Measurements from ENCODE around the gene ANKRD9. TPM values are rescaled to one million over a fixed set of nuclear protein-coding genes. Genes with fewer than 3 reads are reported as not detected.

ANKRD9 gene
- total RNA-seq, 1 donor from 2014 or later, result 23.9 TPM

DNA sequence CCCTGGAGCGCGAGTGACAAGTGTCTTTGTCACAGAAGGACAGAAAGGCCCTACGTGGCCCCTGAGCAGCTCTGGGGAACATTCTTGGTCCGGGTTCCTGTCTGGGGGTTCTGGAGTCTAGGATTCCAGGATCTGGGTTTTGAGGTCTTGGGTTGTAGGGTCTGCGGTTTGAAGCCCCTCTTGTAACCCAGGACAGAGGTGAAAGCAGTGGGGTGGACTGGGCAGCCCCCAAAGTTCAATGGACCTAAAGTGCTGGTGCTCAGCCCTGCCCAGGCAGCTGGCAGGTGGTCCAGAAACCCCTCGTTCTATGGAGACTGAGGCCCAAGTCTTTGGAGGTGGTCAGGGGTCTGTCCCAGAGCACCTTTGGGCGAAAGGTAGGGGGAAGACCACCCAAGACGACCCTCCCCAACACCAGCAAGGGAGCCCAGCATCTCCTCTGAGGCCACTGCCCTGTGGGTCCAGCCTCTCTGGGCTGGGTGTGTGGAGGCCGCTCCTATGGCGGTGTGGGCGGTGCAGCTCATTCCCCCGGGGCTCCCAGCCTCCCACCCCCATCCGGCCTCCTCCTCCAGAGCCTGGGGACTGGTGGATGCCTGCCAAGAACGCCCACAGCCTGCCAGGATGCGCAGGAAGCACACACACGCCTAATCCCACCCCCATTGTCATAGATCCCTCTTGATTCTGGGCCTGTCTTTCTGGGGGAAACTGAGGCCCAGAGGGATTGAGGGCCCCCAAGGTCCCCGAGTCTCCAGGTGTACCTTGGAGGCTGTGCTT, 30.2 kb upstream of the ANKRD9 start:
- H3K27ac Mint-ChIP-seq, result peak overlapping the region; percentile 88
- peaks cover 28% of the 10 kb centered on the region for H3K4me1 Mint-ChIP-seq
- H3K4me3 Mint-ChIP-seq, result peak overlapping the region; percentile 33
- peak; percentile 77 to 84 for DNase-seq (ENCODE audit: low spot score in 2 of 2, unreplicated experiment in 2 of 2)
- no peaks in the 10 kb centered on the region for H3K36me3 Mint-ChIP-seq
- peaks cover 11% of the 10 kb centered on the region for H3K27me3 Mint-ChIP-seq (ENCODE audit: low read depth)
- H3K9me3 Mint-ChIP-seq, result no peaks in the 10 kb centered on the region
- TF ChIP-seq, protein P1, sequence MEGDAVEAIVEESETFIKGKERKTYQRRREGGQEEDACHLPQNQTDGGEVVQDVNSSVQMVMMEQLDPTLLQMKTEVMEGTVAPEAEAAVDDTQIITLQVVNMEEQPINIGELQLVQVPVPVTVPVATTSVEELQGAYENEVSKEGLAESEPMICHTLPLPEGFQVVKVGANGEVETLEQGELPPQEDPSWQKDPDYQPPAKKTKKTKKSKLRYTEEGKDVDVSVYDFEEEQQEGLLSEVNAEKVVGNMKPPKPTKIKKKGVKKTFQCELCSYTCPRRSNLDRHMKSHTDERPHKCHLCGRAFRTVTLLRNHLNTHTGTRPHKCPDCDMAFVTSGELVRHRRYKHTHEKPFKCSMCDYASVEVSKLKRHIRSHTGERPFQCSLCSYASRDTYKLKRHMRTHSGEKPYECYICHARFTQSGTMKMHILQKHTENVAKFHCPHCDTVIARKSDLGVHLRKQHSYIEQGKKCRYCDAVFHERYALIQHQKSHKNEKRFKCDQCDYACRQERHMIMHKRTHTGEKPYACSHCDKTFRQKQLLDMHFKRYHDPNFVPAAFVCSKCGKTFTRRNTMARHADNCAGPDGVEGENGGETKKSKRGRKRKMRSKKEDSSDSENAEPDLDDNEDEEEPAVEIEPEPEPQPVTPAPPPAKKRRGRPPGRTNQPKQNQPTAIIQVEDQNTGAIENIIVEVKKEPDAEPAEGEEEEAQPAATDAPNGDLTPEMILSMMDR (IDR thresholded peaks at IDR 0.05; ENCODE audit: unreplicated experiment), result no peak

DNA sequence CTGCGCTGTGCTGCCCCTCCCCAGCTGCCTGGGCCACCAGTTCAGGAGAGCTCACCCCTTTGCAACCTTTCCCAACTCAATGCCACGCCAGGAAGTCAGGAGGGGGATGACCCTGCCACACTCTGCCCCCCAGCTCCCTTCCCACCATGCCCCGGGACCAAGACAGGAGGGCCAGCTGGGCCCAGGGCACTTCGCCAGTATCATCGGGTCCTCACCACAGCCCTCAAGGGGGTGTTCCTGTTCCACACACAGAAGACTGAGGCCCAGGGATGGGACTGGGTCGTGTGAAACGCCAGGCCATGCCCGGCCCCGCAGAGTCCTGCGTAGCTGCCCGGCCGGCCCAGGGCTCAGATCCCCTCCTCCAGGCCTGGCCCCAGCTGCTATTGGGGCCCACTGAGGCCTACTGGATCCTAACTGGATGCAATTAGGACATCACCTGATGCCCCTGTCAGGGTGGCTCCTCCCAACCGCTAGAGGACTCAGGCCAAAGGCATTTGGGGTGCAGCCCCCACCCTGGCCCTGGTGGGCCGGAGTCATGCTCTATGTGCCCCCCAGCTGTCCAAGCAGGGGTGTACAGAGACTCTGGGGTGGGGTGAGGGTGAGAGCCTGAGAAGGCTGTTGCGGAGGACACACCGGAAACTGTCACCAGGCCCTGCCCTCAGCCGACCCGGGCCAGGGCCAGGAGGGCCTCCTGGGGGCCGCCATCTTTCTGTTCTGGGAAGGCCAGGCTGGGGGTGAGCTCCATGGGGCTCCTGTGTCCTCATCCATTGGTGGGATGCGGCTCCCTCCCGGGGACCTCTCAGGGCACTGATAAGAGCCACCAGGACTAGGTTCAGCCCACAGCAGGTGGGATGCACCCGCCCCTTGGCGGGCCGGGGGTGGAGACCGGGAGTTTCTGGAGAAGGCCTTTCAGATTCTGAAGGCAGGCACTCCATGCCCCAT, 29.3 kb upstream of the ANKRD9 start:
- H3K4me1 Mint-ChIP-seq, result peaks cover 25% of the 10 kb centered on the region
- H3K27ac Mint-ChIP-seq, result no peak overlapping the region
- TF ChIP-seq, protein P1 (IDR thresholded peaks at IDR 0.05; ENCODE audit: unreplicated experiment), result no peak
- H3K9me3 Mint-ChIP-seq, result no peaks in the 10 kb centered on the region
- no peaks in the 10 kb centered on the region for H3K36me3 Mint-ChIP-seq
- no peak for DNase-seq (ENCODE audit: low spot score in 2 of 2, unreplicated experiment in 2 of 2)
- no peak overlapping the region for H3K4me3 Mint-ChIP-seq
- H3K27me3 Mint-ChIP-seq (ENCODE audit: low read depth), result peaks cover 7% of the 10 kb centered on the region

DNA sequence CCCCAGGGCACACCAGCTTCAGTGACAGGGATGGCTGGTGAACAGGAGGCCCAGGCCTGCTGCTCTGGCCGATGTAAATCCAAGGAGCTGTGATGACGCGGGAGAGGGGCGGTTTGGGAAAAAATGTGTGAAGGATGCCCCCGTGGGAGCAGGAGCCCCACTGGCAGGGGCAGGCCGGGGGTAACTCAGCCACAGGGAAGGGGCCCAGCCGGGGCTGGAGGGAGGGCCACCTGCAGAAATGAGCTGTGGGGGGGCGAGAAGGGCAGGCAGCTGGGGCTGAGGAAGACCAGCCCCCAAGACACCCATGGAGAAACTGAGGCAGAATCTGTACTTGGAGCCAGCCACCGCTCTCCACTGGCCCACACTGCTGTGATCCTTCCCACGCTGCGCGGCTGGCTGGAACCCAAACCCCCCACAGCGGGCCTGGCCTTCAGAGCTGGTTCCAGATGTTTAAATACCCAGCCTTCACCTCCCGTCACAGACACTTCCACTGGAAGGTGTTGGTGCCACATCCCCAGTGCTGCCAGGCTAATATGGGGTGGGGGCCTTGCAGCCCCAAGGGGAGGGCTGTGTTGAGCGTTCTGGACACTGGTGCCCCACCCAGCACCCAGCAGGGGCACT, 28.5 kb upstream of the ANKRD9 start:
- DNase-seq (ENCODE audit: low spot score in 2 of 2, unreplicated experiment in 2 of 2), result no peak
- TF ChIP-seq, protein P1 (IDR thresholded peaks at IDR 0.05; ENCODE audit: unreplicated experiment), result no peak
- H3K27me3 Mint-ChIP-seq (ENCODE audit: low read depth), result peaks cover 5% of the 10 kb centered on the region
- H3K36me3 Mint-ChIP-seq, result no peaks in the 10 kb centered on the region
- H3K27ac Mint-ChIP-seq, result no peak overlapping the region
- H3K4me1 Mint-ChIP-seq, result peaks cover 24% of the 10 kb centered on the region
- no peaks in the 10 kb centered on the region for H3K9me3 Mint-ChIP-seq
- H3K4me3 Mint-ChIP-seq, result no peak overlapping the region

DNA sequence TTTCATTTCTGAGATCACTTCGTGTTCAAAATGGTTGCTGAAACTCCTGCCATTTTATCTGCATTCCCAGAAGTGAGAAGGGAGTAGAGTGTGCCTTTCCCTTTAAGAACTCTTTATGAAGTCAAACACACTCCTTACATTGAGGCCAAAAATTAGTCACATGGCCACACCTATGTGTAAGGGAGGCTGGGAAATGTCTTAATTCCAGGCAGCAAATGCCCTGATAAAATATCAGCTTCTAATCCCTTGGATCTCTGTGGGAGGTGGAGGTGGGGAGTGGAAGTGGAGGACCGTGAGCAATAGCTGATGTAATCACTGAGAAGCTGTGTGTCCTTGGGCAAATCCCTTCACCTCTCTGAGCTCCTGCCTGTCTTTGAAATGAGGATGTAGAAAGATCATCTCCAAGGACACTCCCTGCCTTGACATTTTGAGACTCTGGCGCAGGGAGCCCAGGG, 22.7 kb upstream of the ANKRD9 start:
- Mint-ChIP-seq H3K36me3 (no peaks in the 10 kb centered on the region), H3K27ac (no peak overlapping the region), H3K27me3 (ENCODE audit: low read depth) (no peaks in the 10 kb centered on the region), H3K9me3 (no peaks in the 10 kb centered on the region), H3K4me1 (peaks cover 3% of the 10 kb centered on the region), H3K4me3 (no peak overlapping the region)
- TF ChIP-seq, protein P1 (IDR thresholded peaks at IDR 0.05; ENCODE audit: unreplicated experiment), result no peak
- no peak for DNase-seq (ENCODE audit: low spot score in 2 of 2, unreplicated experiment in 2 of 2)

DNA sequence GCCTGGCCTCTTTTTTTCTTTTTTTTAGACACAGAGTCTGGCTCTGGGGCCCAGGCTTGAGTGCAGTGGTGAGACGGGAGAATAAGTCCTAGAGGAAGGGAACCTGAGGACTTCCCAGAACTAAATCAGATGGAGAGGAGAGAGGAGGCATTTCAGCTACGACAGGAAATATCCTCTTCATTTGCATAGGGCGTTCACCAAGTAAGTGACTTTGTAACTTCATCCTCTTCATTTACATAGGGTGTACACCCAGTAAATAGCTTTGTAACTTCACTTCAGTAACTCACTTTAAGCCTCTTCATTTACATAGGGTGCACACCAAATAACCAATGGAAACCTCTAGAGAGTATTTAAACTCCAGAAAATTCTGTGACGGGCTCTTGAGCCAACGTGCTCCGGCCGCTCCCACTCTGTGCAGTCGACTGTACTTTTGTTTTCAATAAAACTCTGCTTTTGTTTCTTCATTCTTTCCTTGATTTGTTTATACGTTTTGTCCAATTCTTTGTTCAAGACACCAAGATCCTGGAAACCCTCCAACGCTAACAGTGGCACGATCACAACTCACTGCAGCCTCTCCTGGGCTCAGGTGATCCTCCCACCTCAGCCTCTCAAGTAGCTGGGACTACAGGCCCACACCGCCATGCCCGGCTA, 21.4 kb upstream of the ANKRD9 start:
- no peaks in the 10 kb centered on the region for H3K36me3 Mint-ChIP-seq
- TF ChIP-seq, protein P1 (IDR thresholded peaks at IDR 0.05; ENCODE audit: unreplicated experiment), result no peak
- no peak overlapping the region for H3K4me3 Mint-ChIP-seq
- no peak overlapping the region for H3K27ac Mint-ChIP-seq
- no peaks in the 10 kb centered on the region for H3K9me3 Mint-ChIP-seq
- no peak for DNase-seq (ENCODE audit: low spot score in 2 of 2, unreplicated experiment in 2 of 2)
- no peaks in the 10 kb centered on the region for H3K27me3 Mint-ChIP-seq (ENCODE audit: low read depth)
- H3K4me1 Mint-ChIP-seq, result peaks cover 4% of the 10 kb centered on the region
